ENCODE results near the gene DCUN1D1.

The DCUN1D1 gene

DNA sequence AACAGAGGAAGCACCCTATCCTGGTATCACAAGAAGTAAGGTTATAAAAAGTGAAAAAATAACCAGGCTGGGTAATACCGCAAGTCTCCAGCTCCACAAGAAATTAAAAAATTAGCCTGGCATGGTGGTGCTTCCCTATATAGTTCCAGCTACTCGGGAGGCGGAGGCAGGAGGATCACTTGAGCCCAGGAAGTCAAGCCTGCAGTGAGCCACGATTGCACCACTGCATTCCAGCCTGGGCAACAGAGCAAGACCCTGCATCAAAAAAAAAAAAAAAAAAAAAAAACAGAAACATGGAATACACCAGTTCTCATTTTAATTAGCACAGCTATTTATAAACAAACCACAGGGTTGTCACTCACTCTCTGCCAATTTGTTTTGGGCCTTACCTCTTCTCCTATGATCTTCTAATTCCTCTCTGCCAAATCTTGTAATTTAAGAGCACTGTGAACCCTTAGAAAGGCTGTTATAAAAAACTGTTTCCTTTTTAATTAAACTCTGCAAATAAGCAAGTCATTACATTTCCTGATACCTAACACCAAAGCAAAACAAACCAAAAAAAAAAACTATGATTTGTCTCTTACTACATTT, 22.6 kb downstream of the DCUN1D1 start:
- TF ChIP-seq, protein P1, sequence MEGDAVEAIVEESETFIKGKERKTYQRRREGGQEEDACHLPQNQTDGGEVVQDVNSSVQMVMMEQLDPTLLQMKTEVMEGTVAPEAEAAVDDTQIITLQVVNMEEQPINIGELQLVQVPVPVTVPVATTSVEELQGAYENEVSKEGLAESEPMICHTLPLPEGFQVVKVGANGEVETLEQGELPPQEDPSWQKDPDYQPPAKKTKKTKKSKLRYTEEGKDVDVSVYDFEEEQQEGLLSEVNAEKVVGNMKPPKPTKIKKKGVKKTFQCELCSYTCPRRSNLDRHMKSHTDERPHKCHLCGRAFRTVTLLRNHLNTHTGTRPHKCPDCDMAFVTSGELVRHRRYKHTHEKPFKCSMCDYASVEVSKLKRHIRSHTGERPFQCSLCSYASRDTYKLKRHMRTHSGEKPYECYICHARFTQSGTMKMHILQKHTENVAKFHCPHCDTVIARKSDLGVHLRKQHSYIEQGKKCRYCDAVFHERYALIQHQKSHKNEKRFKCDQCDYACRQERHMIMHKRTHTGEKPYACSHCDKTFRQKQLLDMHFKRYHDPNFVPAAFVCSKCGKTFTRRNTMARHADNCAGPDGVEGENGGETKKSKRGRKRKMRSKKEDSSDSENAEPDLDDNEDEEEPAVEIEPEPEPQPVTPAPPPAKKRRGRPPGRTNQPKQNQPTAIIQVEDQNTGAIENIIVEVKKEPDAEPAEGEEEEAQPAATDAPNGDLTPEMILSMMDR (IDR thresholded peaks at IDR 0.05; ENCODE audit: low read depth, low read length, missing control alignments), result no peak
- no peak for DNase-seq (ENCODE audit: low read depth)
- no peak overlapping the region for H3K4me3 ChIP-seq (ENCODE audit: low read depth, low read length)

DNA sequence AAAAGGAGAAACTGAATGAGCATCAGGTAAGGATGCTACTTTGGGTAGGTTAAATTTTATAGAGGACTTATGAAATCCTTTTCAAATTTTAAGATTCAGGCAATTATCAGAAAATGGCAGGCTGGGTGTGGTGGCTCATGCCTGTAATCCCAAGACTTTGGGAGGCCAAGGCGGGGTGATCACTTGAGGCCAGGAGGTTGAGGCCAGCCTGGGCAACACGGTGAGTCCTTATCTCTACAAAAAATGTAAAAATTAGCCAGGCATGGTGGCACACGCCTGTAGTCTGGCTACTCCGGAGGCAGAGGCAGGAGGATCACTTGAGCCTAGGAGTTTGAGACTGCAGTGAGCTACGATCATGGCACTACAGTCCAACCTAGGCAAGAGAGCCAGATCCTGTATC, 23.1 kb downstream of the DCUN1D1 start:
- no peak overlapping the region for H3K4me3 ChIP-seq (ENCODE audit: low read depth, low read length)

DNA sequence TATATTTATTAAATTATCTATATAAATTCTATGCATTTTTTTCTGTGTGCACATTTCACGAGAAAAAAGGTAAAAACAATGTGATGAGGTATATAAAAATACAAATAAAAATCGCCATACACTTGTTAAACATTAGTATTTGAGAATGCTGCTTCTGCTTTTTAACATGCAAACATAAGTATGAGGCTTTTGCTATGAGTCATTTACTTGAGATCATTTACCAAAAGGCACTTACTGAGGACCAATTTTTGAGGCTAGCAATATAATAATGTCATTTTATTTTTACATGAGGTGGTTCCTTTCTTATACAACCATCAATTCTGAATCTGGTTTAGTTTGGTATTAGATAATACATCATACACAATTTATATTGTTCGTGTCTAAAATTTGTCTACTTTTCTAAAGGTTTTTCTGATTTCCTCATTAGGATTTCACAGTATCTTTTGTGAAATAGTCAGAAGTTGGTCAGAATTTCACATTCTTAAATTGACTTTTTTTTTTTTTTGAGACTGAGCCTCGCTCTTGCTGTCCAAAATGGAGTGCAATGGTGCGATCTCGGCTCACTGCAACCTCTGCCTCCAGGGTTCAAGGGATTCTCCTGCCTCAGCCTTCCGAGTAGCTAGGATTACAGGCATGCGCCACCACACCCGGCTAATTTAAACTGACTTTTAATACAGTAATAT, 25.6 kb downstream of the DCUN1D1 start:
- DNase-seq (ENCODE audit: low read depth), result no peak
- H3K4me3 ChIP-seq (ENCODE audit: low read depth, low read length), result no peak overlapping the region
- TF ChIP-seq, protein P1 (IDR thresholded peaks at IDR 0.05; ENCODE audit: low read depth, low read length, missing control alignments), result no peak

More for the DNA sequence above, 23.1 kb downstream of the DCUN1D1 start:
- no peak for DNase-seq (ENCODE audit: low read depth)
- TF ChIP-seq, protein P1 (IDR thresholded peaks at IDR 0.05; ENCODE audit: low read depth, low read length, missing control alignments), result no peak

DNA sequence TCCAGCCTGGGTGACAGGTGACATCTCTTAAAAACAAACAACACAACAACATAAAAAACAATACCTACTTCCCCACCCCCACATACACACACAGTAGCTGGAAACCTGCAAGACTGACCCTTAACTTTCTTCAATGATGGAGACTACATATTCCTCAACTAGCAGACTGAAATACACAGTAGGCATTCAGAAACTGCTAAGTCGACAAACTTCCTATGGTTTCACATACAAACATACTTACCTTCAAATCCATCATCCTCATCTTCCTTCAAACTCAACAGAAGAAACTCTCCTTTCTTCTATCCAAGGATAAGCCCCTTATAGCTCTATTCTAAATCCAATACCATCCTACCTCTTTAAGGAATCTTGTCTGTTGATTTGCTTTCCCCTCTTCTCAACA, 30.6 kb downstream of the DCUN1D1 start:
- H3K4me3 ChIP-seq (ENCODE audit: low read depth, low read length), result no peak overlapping the region
- TF ChIP-seq, protein P1 (IDR thresholded peaks at IDR 0.05; ENCODE audit: low read depth, low read length, missing control alignments), result no peak
- DNase-seq (ENCODE audit: low read depth), result no peak

DNA sequence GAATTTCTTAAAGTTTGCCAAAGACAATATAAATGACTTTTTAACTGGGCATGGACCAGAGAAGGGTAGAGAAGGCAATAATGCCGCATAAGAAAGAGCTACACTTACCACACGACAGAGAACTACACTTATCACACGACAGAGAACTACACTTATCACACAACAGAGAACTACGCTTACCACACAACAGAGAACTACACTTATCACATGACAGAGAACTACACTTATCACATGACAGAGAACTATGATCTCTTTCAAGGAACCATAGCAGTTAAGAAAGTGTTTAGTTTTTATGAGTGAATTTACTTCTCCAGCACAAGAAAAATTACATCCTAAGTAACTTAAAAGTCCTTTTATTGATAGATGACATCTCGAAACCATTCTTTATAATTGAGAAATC, 32.0 kb downstream of the DCUN1D1 start:
- DNase-seq (ENCODE audit: low read depth), result no peak
- TF ChIP-seq, protein P1 (IDR thresholded peaks at IDR 0.05; ENCODE audit: low read depth, low read length, missing control alignments), result no peak
- no peak overlapping the region for H3K4me3 ChIP-seq (ENCODE audit: low read depth, low read length)

DNA sequence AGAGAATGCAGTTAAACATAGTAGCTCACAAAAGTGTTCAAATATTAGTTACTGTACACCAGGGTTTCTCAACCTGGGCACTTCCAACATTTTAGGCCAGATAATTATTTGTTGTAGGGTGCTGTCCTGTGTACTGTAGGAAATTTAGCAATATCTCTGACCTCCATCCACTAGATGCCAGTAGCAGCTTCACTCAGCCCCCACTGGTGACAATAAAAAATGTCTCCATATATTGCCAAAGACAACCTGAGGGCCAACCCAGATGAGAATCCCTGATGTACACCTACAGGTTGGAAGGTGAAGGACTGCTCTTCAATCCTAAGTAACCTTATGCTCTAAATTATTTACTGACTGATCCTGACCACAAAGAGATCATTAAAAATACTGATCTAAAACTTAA, 32.5 kb downstream of the DCUN1D1 start:
- H3K4me3 ChIP-seq (ENCODE audit: low read depth, low read length), result no peak overlapping the region
- TF ChIP-seq, protein P1 (IDR thresholded peaks at IDR 0.05; ENCODE audit: low read depth, low read length, missing control alignments), result no peak
- no peak for DNase-seq (ENCODE audit: low read depth)

DNA sequence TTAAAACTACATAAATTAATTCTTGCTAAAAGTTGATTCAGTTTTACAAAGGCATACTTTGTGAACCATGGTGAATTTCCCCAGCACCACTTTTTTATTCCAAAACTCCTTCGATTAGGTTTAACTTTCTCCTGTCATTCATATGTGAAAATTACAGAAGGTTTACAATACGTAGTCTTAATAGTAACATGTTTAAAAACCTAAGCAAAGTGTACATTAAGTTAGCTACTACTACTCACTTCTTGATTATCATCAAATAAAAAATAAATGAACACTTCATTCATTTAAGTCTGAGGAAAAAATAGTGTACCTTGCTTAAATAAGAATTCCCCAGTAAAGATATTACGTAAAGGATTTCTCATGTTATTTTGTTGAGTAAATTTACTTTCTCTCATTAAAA, 38.6 kb downstream of the DCUN1D1 start:
- no peak overlapping the region for H3K4me3 ChIP-seq (ENCODE audit: low read depth, low read length)
- DNase-seq (ENCODE audit: low read depth), result no peak
- TF ChIP-seq, protein P1 (IDR thresholded peaks at IDR 0.05; ENCODE audit: low read depth, low read length, missing control alignments), result no peak
